MM.1S (cell line): ENCODE results near the gene DLX3.

Experiments used
- DNase-seq: peaks from one replicate; pipeline ENCODE4 v3.0.0-alpha.2; 2015
- H2AFZ ChIP-seq: fragments of 300-600 bp; sonication (generic); 2 replicates; pipeline ENCODE4 v1.6.0; 2016; ENCODE audit warnings: antibody characterized with exemption, low read length
- H3F3A ChIP-seq: fragments of 300-600 bp; sonication (generic); 2 replicates; pipeline ENCODE4 v1.6.1; 2016; ENCODE audit warnings: mild to moderate bottlenecking, antibody characterized with exemption, low read length, moderate library complexity, mixed read lengths; ENCODE audit not compliant: insufficient read depth
- H3K27ac ChIP-seq: fragments of 300-600 bp; sonication (generic); 2 replicates; pipeline ENCODE4 v1.5.1; 2016; ENCODE audit warnings: mild to moderate bottlenecking, low read length
- H3K27me3 ChIP-seq: fragments of 300-600 bp; sonication (generic); replicated peaks from 2 replicates; pipeline ENCODE4 v1.6.0; 2016; ENCODE audit warnings: low read length; ENCODE audit not compliant: insufficient read depth
- H3K36me3 ChIP-seq: fragments of 300-600 bp; sonication (generic); replicated peaks from 2 replicates; pipeline ENCODE4 v1.6.1; 2016; ENCODE audit warnings: mild to moderate bottlenecking, low read length, mixed read lengths; ENCODE audit not compliant: insufficient read depth
- H3K4me1 ChIP-seq: fragments of 300-600 bp; sonication (generic); 2 replicates; pipeline ENCODE4 v1.6.1; 2016; ENCODE audit warnings: low read length, mixed read lengths
- H3K4me2 ChIP-seq: fragments of 300-600 bp; sonication (generic); 2 replicates; pipeline ENCODE4 v1.6.0; 2016; ENCODE audit warnings: low read depth, low read length
- H3K4me3 ChIP-seq: fragments of 300-600 bp; sonication (generic); 2 replicates; pipeline ENCODE4 v1.5.1; 2016; ENCODE audit warnings: low read length, mixed read lengths
- H3K79me2 ChIP-seq: fragments of 300-600 bp; sonication (generic); 2 replicates; pipeline ENCODE4 v1.6.1; 2016; ENCODE audit warnings: mixed run types, low read length, mixed read lengths
- H3K9ac ChIP-seq: fragments of 300-600 bp; sonication (generic); 2 replicates; pipeline ENCODE4 v1.6.1; 2016; ENCODE audit warnings: low read length, mixed read lengths
- H3K9me2 ChIP-seq: fragments of 300-600 bp; sonication (generic); replicated peaks from 2 replicates; pipeline ENCODE4 v1.6.1; 2016; ENCODE audit warnings: mild to moderate bottlenecking, low read length, mixed read lengths; ENCODE audit not compliant: insufficient read depth
- H3K9me3 ChIP-seq: fragments of 300-600 bp; sonication (generic); replicated peaks from 2 replicates; pipeline ENCODE4 v1.6.1; 2016; ENCODE audit warnings: mild to moderate bottlenecking, low read length, mixed read lengths; ENCODE audit not compliant: insufficient read depth
- H4K20me1 ChIP-seq: fragments of 300-600 bp; sonication (generic); 2 replicates; pipeline ENCODE4 v1.6.1; 2016; ENCODE audit warnings: mild to moderate bottlenecking, low read length, moderate library complexity, mixed read lengths; ENCODE audit not compliant: insufficient read depth
- EZH2 ChIP-seq: fragments of 300-600 bp; sonication (generic); optimal IDR thresholded peaks from 2 replicates; pipeline ENCODE3; 2017; ENCODE audit warnings: low read depth, mild to moderate bottlenecking, antibody characterized with exemption, low read length, mixed read lengths
- EZH2phosphoT487 ChIP-seq: fragments of 300-600 bp; sonication (generic); IDR thresholded peaks from 2 replicates; pipeline ENCODE4 v1.6.1; 2018; ENCODE audit warnings: antibody characterized with exemption, low read length
- TF ChIP-seq, protein P1 (sequence below): fragments of 300-600 bp; sonication (generic); IDR thresholded peaks from 2 replicates; pipeline ENCODE4 v1.5.1; 2016; ENCODE audit warnings: antibody characterized with exemption, low read length, mixed read lengths

Gene DLX3

DNA sequence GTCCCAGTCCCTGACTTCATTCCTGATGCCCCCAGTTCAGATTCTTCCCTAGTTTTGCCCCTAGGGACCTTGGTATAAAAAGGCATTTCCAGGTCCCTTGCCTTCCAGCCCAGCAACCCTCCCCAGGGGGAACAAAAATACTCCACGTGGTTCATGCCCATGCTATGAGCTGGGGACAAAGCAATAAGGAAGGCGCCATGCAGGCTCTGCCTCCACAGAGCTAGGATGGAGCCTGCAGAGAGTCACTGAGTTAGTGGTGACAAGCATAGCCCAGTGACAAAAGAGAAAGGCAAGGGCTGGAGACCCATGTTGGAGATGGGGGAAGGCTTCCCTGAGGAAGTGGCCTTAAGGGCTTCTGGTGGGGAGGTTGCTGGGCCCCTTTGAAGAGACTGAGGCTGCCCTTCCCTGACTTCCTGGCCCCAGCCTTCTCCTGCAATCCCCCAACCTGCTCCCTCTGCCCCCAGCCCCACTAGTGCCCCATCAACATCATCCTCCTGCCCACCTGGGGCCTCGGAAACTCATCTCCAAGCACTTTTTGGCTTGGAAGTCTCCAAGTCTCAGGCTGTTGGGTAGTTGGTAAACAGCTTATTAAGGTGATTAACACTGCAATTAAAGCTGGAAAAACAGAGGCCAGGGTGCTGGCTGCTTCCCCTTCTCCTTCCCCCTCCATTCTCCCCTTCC lies 9.6 kb downstream of the DLX3 start:
- Histone ChIP-seq H3K4me1 (no peaks in the 10 kb centered on the region), H3K36me3 (no peaks in the 10 kb centered on the region), H4K20me1 (no peaks in the 10 kb centered on the region), H3K4me2 (no peak overlapping the region), H3K9ac (no peak overlapping the region), H2AFZ (no peak overlapping the region), H3K27ac (no peak overlapping the region), H3F3A (no peaks in the 10 kb centered on the region), H3K4me3 (no peak overlapping the region), H3K27me3 (peaks cover 96% of the 10 kb centered on the region), H3K9me3 (no peaks in the 10 kb centered on the region), H3K79me2 (no peaks in the 10 kb centered on the region), H3K9me2 (no peaks in the 10 kb centered on the region)
- TF ChIP-seq EZH2 = no peak
- TF ChIP-seq, protein P1, sequence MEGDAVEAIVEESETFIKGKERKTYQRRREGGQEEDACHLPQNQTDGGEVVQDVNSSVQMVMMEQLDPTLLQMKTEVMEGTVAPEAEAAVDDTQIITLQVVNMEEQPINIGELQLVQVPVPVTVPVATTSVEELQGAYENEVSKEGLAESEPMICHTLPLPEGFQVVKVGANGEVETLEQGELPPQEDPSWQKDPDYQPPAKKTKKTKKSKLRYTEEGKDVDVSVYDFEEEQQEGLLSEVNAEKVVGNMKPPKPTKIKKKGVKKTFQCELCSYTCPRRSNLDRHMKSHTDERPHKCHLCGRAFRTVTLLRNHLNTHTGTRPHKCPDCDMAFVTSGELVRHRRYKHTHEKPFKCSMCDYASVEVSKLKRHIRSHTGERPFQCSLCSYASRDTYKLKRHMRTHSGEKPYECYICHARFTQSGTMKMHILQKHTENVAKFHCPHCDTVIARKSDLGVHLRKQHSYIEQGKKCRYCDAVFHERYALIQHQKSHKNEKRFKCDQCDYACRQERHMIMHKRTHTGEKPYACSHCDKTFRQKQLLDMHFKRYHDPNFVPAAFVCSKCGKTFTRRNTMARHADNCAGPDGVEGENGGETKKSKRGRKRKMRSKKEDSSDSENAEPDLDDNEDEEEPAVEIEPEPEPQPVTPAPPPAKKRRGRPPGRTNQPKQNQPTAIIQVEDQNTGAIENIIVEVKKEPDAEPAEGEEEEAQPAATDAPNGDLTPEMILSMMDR = no peak
- TF ChIP-seq EZH2phosphoT487 = no peak
- no peak for DNase-seq

DNA sequence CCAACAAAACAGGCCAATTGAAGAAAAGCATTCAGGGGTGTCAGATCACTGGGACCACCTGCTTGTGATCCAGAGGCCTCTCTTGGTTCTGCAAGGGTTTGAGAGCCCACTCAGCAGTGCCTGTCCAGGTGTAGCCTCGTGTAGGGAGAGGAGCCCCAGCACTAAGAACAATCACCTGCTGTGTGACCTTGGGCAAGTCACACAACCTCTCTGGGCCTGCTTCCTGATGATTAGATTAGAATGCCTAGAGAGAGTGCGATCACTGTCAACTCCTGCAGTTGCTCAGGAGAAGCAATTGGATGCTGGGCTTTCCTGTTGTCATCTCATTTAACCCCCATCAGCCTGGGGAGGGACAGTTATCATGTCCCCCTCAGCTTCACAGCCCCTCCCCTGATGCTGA lies 10.2 kb downstream of the DLX3 start:
- no peaks in the 10 kb centered on the region for H3K9me2 ChIP-seq
- no peaks in the 10 kb centered on the region for H3K79me2 ChIP-seq
- no peaks in the 10 kb centered on the region for H3K36me3 ChIP-seq
- H3K27ac ChIP-seq = no peak overlapping the region
- no peak overlapping the region for H3K4me3 ChIP-seq
- no peak for DNase-seq
- H2AFZ ChIP-seq = no peak overlapping the region
- H3K27me3 ChIP-seq = peaks cover 93% of the 10 kb centered on the region
- TF ChIP-seq, protein P1 = no peak
- TF ChIP-seq EZH2phosphoT487 = no peak
- no peak for TF ChIP-seq EZH2
- H3K4me1 ChIP-seq = no peaks in the 10 kb centered on the region
- H3K4me2 ChIP-seq = no peak overlapping the region
- H3K9me3 ChIP-seq = no peaks in the 10 kb centered on the region
- H4K20me1 ChIP-seq = no peaks in the 10 kb centered on the region
- H3K9ac ChIP-seq = no peak overlapping the region
- no peaks in the 10 kb centered on the region for H3F3A ChIP-seq

DNA sequence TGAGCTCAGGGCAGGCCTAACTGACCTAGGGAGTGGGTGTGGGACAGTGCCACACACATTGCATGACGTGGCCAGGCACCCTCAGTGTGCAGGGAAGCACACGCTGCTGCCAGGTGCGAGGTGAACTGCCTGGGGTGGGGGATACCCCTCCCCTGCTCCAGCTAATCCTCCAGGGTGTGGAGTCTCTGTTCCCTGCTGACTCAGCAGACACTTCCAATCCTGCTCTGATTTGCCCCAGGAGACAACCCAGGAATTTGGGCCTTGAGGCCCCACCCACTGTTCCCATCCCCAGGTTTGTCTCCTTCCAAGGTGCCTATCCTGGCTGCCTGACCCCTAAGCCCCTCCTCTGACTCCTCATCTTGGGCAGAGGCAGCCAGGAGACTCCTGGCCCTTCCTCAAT lies 10.7 kb downstream of the DLX3 start:
- Histone ChIP-seq H3K9me3 (no peaks in the 10 kb centered on the region), H3K36me3 (no peaks in the 10 kb centered on the region), H3K4me3 (no peak overlapping the region), H3K4me2 (no peak overlapping the region), H3F3A (no peaks in the 10 kb centered on the region), H3K79me2 (no peaks in the 10 kb centered on the region), H2AFZ (no peak overlapping the region), H4K20me1 (no peaks in the 10 kb centered on the region), H3K27ac (no peak overlapping the region), H3K9ac (no peak overlapping the region), H3K27me3 (peaks cover 93% of the 10 kb centered on the region), H3K4me1 (no peaks in the 10 kb centered on the region), H3K9me2 (no peaks in the 10 kb centered on the region)
- TF ChIP-seq EZH2phosphoT487 = no peak
- no peak for TF ChIP-seq EZH2
- TF ChIP-seq, protein P1 = no peak
- no peak for DNase-seq
